GM12878 (cell line): Measurements from ENCODE around the gene ACO1. TPM values are rescaled to one million over a fixed set of nuclear protein-coding genes. Genes with fewer than 3 reads are reported as not detected.

Source experiments
- ATF2 ChIP-seq: IDR thresholded peaks from 2 replicates; pipeline ENCODE4 v1.6.1; 2012; ENCODE audit warnings: low read length, inconsistent platforms
- BACH1 ChIP-seq: fragments of 450-650 bp; IDR thresholded peaks from 2 replicates; pipeline ENCODE4 v1.6.1; 2017; ENCODE audit warnings: mild to moderate bottlenecking, borderline replicate concordance
- CREM ChIP-seq: IDR thresholded peaks from 2 replicates; pipeline ENCODE4 v1.6.1; 2014; ENCODE audit warnings: antibody characterized with exemption, low read depth
- GATAD2B ChIP-seq: fragments of 450-650 bp; conservative IDR thresholded peaks from 2 replicates; pipeline ENCODE4 v1.6.1; 2017; ENCODE audit warnings: low read depth, mild to moderate bottlenecking, moderate library complexity
- KDM1A ChIP-seq: fragments of 200-600 bp; sonication (generic); IDR thresholded peaks from 2 replicates; pipeline ENCODE4 v1.6.1; 2016; ENCODE audit warnings: borderline replicate concordance
- MAX ChIP-seq: IDR thresholded peaks from 2 replicates; pipeline ENCODE4 v1.6.1; 2012; ENCODE audit warnings: low read depth, low read length, improper control_type of control experiment
- MEF2B ChIP-seq: fragments of 450-650 bp; IDR thresholded peaks from 2 replicates; pipeline ENCODE4 v1.6.1; 2018; ENCODE audit warnings: mild to moderate bottlenecking, moderate library complexity; ENCODE audit not compliant: partially characterized antibody, poor library complexity, severe bottlenecking
- MYC ChIP-seq: IDR thresholded peaks from 2 replicates; pipeline ENCODE4 v1.6.1; 2011; ENCODE audit warnings: mild to moderate bottlenecking, low read length, moderate library complexity, inconsistent platforms; ENCODE audit not compliant: insufficient read depth, insufficient replicate concordance, insufficient read length, severe bottlenecking
- NRF1 ChIP-seq: conservative IDR thresholded peaks from 2 replicates; pipeline ENCODE4 v1.6.1; 2011; ENCODE audit warnings: mild to moderate bottlenecking, low read depth, low read length, improper control_type of control experiment
- POU2F2 ChIP-seq: IDR thresholded peaks from 3 replicates; pipeline ENCODE4 v1.6.1; 2011; ENCODE audit warnings: low read depth, mild to moderate bottlenecking, low read length, borderline replicate concordance
- RBBP5 ChIP-seq: fragments of 200-600 bp; sonication (generic); conservative IDR thresholded peaks from 2 replicates; pipeline ENCODE4 v1.6.1; 2016
- RELA ChIP-seq: fragments of 450-650 bp; IDR thresholded peaks from 2 replicates; pipeline ENCODE4 v1.8.0; 2014; ENCODE audit warnings: borderline replicate concordance; ENCODE audit not compliant: partially characterized antibody
- SMAD5 ChIP-seq: IDR thresholded peaks from 2 replicates; pipeline ENCODE4 v1.6.1; 2016; ENCODE audit warnings: antibody characterized with exemption, low read depth
- TCF7 ChIP-seq: IDR thresholded peaks from 2 replicates; pipeline ENCODE4 v1.6.1; 2014; ENCODE audit warnings: antibody characterized with exemption, borderline replicate concordance
- USF2 ChIP-seq: IDR thresholded peaks from 2 replicates; pipeline ENCODE4 v1.6.1; 2011; ENCODE audit warnings: low read depth, low read length, improper control_type of control experiment, borderline replicate concordance
- polyA plus RNA-seq, 11 experiments: library from polyadenylated mRNA; depleted of rRNA in 4 of 11; unstranded in 6 of 11; stranded (reverse) in 5 of 11; fragments of >200 nt; fragmentation: Nextera tagmentation in 4 of 11; fragmentation: Illumina TruSeq in 1 of 11; extraction: Ambion mirVana in 4 of 11; extraction: Trizol in 1 of 11; gene quantifications; 1 replicate in 1 of 11; 2 replicates in 10 of 11; pipeline versions ENCODE4 v1.2.1 to v1.2.3, GENCODE V29; 2011 to 2016; ENCODE audit warnings: inconsistent platforms in 2 of 11, missing spikeins in 2 of 11, low read depth in 1 of 11
- total RNA-seq, 4 experiments: library from RNA; depleted of rRNA in 3 of 4; stranded (reverse); fragments of >200 nt in 3 of 4; fragmentation: Illumina TruSeq in 1 of 4; extraction: Trizol in 1 of 4; gene quantifications; 2 replicates each; pipeline versions ENCODE4 v1.2.1 to v1.2.3, GENCODE V29; 2013 to 2021
- TF ChIP-seq, protein P1 (sequence below): fragments of 450-650 bp; IDR thresholded peaks from 2 replicates; pipeline ENCODE4 v1.6.1; 2017; ENCODE audit warnings: antibody characterized with exemption, mild to moderate bottlenecking, moderate library complexity
- TF ChIP-seq, protein P2 (sequence below): IDR thresholded peaks from 2 replicates; pipeline ENCODE4 v1.6.1; 2011; ENCODE audit warnings: borderline replicate concordance, low read depth, mild to moderate bottlenecking, moderate library complexity, low read length; ENCODE audit not compliant: insufficient read depth, poor library complexity, severe bottlenecking
- TF ChIP-seq, protein P3 (sequence below): IDR thresholded peaks from 2 replicates; pipeline ENCODE4 v1.6.1; 2011; ENCODE audit warnings: mild to moderate bottlenecking, low read depth, low read length, moderate library complexity; ENCODE audit not compliant: insufficient replicate concordance

Gene ACO1
- total and polyA plus RNA-seq, 10 of the 15 experiments (the other 5 are each of a cell fraction or from before 2014, with no cell fraction given): 0.21 to 6.5 (median 3.3) TPM

DNA sequence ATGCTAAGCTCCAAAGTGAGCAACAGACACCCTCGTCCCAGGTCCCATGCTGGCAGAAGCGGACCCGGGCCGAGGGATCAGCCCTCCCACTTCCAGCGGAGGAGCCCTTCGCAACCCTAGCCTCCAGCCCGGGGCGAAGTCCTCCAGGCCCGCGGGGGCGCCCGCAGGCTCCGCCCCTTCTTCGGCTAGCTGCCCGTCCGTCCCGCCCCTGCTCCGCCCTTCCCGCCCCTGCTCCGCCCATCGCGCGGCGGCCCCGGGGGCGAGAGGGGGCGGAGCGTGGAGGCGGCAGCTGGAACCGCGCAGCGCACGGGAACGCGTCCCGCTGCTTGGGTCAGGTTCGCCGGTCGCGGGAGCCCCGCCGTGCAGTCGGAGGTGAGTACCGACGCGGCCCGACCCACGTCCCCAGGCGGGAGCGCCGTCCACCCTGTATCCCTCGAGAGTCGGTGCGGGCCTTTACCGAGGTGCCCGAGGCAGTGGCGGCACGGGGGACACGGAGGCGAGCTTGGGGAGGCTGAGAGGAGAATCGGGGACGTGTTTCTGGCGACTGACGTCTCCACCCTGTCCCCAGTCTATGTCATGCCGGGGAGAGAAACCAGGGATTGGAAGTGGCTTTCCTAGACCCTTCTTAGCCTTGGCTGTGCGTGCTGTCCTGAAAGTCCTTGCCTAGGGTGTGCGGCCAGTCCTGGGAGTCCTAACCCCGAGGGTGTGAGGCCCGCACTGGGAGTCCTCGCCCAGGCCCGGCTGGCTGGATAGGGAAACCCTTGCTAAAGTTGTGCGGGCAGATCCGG is at the start of gene ACO1 (continued):
- TF ChIP-seq, protein P1, sequence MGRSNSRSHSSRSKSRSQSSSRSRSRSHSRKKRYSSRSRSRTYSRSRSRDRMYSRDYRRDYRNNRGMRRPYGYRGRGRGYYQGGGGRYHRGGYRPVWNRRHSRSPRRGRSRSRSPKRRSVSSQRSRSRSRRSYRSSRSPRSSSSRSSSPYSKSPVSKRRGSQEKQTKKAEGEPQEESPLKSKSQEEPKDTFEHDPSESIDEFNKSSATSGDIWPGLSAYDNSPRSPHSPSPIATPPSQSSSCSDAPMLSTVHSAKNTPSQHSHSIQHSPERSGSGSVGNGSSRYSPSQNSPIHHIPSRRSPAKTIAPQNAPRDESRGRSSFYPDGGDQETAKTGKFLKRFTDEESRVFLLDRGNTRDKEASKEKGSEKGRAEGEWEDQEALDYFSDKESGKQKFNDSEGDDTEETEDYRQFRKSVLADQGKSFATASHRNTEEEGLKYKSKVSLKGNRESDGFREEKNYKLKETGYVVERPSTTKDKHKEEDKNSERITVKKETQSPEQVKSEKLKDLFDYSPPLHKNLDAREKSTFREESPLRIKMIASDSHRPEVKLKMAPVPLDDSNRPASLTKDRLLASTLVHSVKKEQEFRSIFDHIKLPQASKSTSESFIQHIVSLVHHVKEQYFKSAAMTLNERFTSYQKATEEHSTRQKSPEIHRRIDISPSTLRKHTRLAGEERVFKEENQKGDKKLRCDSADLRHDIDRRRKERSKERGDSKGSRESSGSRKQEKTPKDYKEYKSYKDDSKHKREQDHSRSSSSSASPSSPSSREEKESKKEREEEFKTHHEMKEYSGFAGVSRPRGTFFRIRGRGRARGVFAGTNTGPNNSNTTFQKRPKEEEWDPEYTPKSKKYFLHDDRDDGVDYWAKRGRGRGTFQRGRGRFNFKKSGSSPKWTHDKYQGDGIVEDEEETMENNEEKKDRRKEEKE: no peak
- TF ChIP-seq POU2F2: no peak
- peak; percentile 75; the same call in 1 of the 2 replicates for TF ChIP-seq GATAD2B
- 0 out of 2 replicates have a peak, but pooled peaks have one; percentile 3 for TF ChIP-seq NRF1
- no peak for TF ChIP-seq USF2
- TF ChIP-seq BACH1: peak; percentile 65
- TF ChIP-seq RBBP5: no peak
- TF ChIP-seq TCF7: no peak
- TF ChIP-seq MYC: no peak
- no peak for TF ChIP-seq MEF2B
- TF ChIP-seq, protein P2, sequence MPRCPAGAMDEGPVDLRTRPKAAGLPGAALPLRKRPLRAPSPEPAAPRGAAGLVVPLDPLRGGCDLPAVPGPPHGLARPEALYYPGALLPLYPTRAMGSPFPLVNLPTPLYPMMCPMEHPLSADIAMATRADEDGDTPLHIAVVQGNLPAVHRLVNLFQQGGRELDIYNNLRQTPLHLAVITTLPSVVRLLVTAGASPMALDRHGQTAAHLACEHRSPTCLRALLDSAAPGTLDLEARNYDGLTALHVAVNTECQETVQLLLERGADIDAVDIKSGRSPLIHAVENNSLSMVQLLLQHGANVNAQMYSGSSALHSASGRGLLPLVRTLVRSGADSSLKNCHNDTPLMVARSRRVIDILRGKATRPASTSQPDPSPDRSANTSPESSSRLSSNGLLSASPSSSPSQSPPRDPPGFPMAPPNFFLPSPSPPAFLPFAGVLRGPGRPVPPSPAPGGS: no peak
- TF ChIP-seq ATF2: no peak
- no peak for TF ChIP-seq RELA
- TF ChIP-seq, protein P3, sequence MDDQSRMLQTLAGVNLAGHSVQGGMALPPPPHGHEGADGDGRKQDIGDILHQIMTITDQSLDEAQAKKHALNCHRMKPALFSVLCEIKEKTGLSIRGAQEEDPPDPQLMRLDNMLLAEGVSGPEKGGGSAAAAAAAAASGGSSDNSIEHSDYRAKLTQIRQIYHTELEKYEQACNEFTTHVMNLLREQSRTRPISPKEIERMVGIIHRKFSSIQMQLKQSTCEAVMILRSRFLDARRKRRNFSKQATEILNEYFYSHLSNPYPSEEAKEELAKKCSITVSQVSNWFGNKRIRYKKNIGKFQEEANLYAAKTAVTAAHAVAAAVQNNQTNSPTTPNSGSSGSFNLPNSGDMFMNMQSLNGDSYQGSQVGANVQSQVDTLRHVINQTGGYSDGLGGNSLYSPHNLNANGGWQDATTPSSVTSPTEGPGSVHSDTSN: no peak
- TF ChIP-seq CREM: no peak
- TF ChIP-seq KDM1A: no peak
- TF ChIP-seq MAX: no peak
- TF ChIP-seq SMAD5: no peak
